Measurements from ENCODE around the gene CYP2C19.
"Not testable (repeated sequence)": the region's sequence is repeated elsewhere in the genome, so short reads cannot be mapped to it uniquely, and the experiment has no call there.

Gene CYP2C19

GRCh38 chr10:94890264-94891022, 128.0 kb downstream of the CYP2C19 start:
- DNase-seq: no peak

- DNase-seq: not testable (repeated sequence)
These were observed 135.9 kb downstream of the CYP2C19 start for GRCh38 chr10:94898414-94898813.

- no peak for DNase-seq
These were observed 139.6 kb downstream of the CYP2C19 start for GRCh38 chr10:94902080-94902479.

- DNase-seq: no peak
These were observed 140.1 kb downstream of the CYP2C19 start for GRCh38 chr10:94902570-94902969.

Measured in NCI-H1436 treated with DMSO at 0.1 percent for 48 hours (cell line).